IMR-90 (cell line): ENCODE data around the gene KCNE4. TPM values are rescaled to one million over a fixed set of nuclear protein-coding genes. Genes with fewer than 3 reads are reported as not detected.

Experiments
- ATAC-seq: fragments of 200-7000 bp; cut with Tn5 transposase; 2 replicates; pipeline ENCODE4 v1.9.1; 2020; ENCODE audit warnings: low read depth, mild to moderate bottlenecking, moderate library complexity
- BruUV-seq: library from RNA; stranded (reverse); fragments of 400-500 nt; replicated peaks from 2 replicates; lab custom pipeline; 2021; lab: Mats Ljungman, UMichigan
- CTCF ChIA-PET: fragments of 300-600 bp; formaldehyde crosslinking; extraction: SDS; loops from one replicate; lab custom pipeline; 2021; ENCODE audit warnings: antibody characterized with exemption; lab: Yijun Ruan, JAX
- POLR2A ChIA-PET: fragments of 300-600 bp; sonication (Branson Sonifier 250); formaldehyde crosslinking; loops from one replicate; lab custom pipeline; 2022; ENCODE audit warnings: antibody characterized with exemption; ENCODE audit not compliant: unreplicated experiment; lab: Charles Lee
- DNase-seq: peaks from one replicate; pipeline ENCODE4 v3.0.0; 2013
- H2AFZ ChIP-seq: replicated peaks from 2 replicates; pipeline ENCODE3; 2013; ENCODE audit warnings: low read length, mild to moderate bottlenecking; ENCODE audit not compliant: poor library complexity
- H2AK5ac ChIP-seq: 2 replicates; pipeline ENCODE4 v1.6.1; 2013; ENCODE audit warnings: low read depth, low read length, inconsistent platforms
- H2AK9ac ChIP-seq: replicated peaks from 2 replicates; pipeline ENCODE3; 2013; ENCODE audit warnings: mild to moderate bottlenecking, low read depth, low read length, moderate library complexity; ENCODE audit not compliant: poor library complexity
- H2BK120ac ChIP-seq: 2 replicates; pipeline ENCODE4 v1.6.1; 2013; ENCODE audit warnings: low read depth, low read length, inconsistent platforms
- H2BK15ac ChIP-seq: 3 replicates; pipeline ENCODE4 v1.6.1; 2013; ENCODE audit warnings: low read depth, low read length, inconsistent platforms
- H2BK20ac ChIP-seq: 2 replicates; pipeline ENCODE4 v1.6.1; 2013; ENCODE audit warnings: low read depth, mild to moderate bottlenecking, inconsistent platforms, low read length, moderate library complexity
- H2BK5ac ChIP-seq: 2 replicates; pipeline ENCODE4 v1.6.1; 2013; ENCODE audit warnings: mild to moderate bottlenecking, low read depth, low read length, inconsistent platforms; ENCODE audit not compliant: poor library complexity, severe bottlenecking
- H3K14ac ChIP-seq: replicated peaks from 2 replicates; pipeline ENCODE4 v1.6.1; 2013; ENCODE audit warnings: low read depth, low read length, inconsistent platforms
- H3K18ac ChIP-seq: 2 replicates; pipeline ENCODE4 v1.6.1; 2013; ENCODE audit warnings: low read depth, low read length, control low read depth
- H3K23ac ChIP-seq: 2 replicates; pipeline ENCODE4 v1.6.1; 2013; ENCODE audit warnings: low read depth, low read length, inconsistent platforms
- H3K27ac ChIP-seq: 2 replicates; pipeline ENCODE4 v1.5.1; 2013; ENCODE audit warnings: mild to moderate bottlenecking, control low read depth, low read length; ENCODE audit not compliant: insufficient read depth
- H3K27me3 ChIP-seq: 2 replicates; pipeline ENCODE4 v1.6.1; 2013; ENCODE audit warnings: low read length; ENCODE audit not compliant: control insufficient read depth, insufficient read depth
- H3K36me3 ChIP-seq: 2 replicates; pipeline ENCODE4 v1.6.1; 2013; ENCODE audit warnings: low read length, mixed read lengths; ENCODE audit not compliant: control insufficient read depth, insufficient read depth
- H3K4ac ChIP-seq: 2 replicates; pipeline ENCODE4 v1.6.1; 2013; ENCODE audit warnings: low read depth, low read length, inconsistent platforms
- H3K4me1 ChIP-seq: 2 replicates; pipeline ENCODE4 v1.6.1; 2013; ENCODE audit warnings: low read length, mixed read lengths; ENCODE audit not compliant: control insufficient read depth, insufficient read depth
- H3K4me2 ChIP-seq: 2 replicates; pipeline ENCODE4 v1.6.1; 2013; ENCODE audit warnings: low read depth, mild to moderate bottlenecking, control low read depth, low read length, moderate library complexity
- H3K4me3 ChIP-seq: 2 replicates; pipeline ENCODE4 v1.5.1; 2013; ENCODE audit warnings: low read depth, mild to moderate bottlenecking, control low read depth, low read length, moderate library complexity; ENCODE audit not compliant: insufficient read depth
- H3K56ac ChIP-seq: 2 replicates; pipeline ENCODE4 v1.6.1; 2013; ENCODE audit warnings: low read length, inconsistent platforms; ENCODE audit not compliant: insufficient read depth; ENCODE audit errors: extremely low read depth
- H3K79me1 ChIP-seq, 2 experiments: 2 replicates each; pipeline ENCODE4 v1.6.1; 2013; ENCODE audit warnings: low read length in 2 of 2, inconsistent platforms in 1 of 2, low read depth in 1 of 2
- H3K9ac ChIP-seq: 2 replicates; pipeline ENCODE4 v1.6.1; 2013; ENCODE audit warnings: low read depth, low read length, control low read depth
- H3K9me1 ChIP-seq: 2 replicates; pipeline ENCODE4 v1.6.1; 2013; ENCODE audit warnings: low read length, inconsistent platforms; ENCODE audit not compliant: insufficient read depth
- H3K9me3 ChIP-seq: 2 replicates; pipeline ENCODE4 v1.6.1; 2013; ENCODE audit warnings: low read length; ENCODE audit not compliant: control insufficient read depth, insufficient read depth
- H4K20me1 ChIP-seq: 2 replicates; pipeline ENCODE4 v1.6.1; 2013; ENCODE audit warnings: low read length, inconsistent platforms; ENCODE audit not compliant: insufficient read depth
- H4K5ac ChIP-seq: 2 replicates; pipeline ENCODE4 v1.6.1; 2013; ENCODE audit warnings: mild to moderate bottlenecking, low read depth, low read length, control low read depth
- H4K8ac ChIP-seq, 2 experiments: 2 replicates each; pipeline ENCODE4 v1.6.1; 2013; ENCODE audit warnings: low read depth in 2 of 2, low read length in 2 of 2, control low read depth in 1 of 2, inconsistent platforms in 1 of 2
- H4K91ac ChIP-seq: 2 replicates; pipeline ENCODE4 v1.6.1; 2013; ENCODE audit warnings: low read depth, low read length, inconsistent platforms; ENCODE audit not compliant: insufficient read depth
- FOS ChIP-seq: fragments of 150-350 bp; IDR thresholded peaks from 2 replicates; pipeline ENCODE4 v1.6.1; 2016; ENCODE audit warnings: low read depth, low read length
- NFE2L2 ChIP-seq: fragments of 150-350 bp; IDR thresholded peaks from 2 replicates; pipeline ENCODE4 v1.6.1; 2016; ENCODE audit warnings: low read depth, mild to moderate bottlenecking, low read length
- WGBS, 2 experiments: methylation state at CpG; one replicate each; pipeline versions ENCODE4 v1.1.5 to v1.1.7; 2013; ENCODE audit warnings: missing lambda C conversion rate in 2 of 2; ENCODE audit not compliant: insufficient read length in 1 of 2; ENCODE audit errors: extremely low coverage in 2 of 2; 5-methylcytosine and 5-hydroxymethylcytosine counted together
- dilution Hi-C: fragments of 300-500 bp; cut with HindIII; formaldehyde crosslinking; loops from one replicate; pipeline ENCODE4 v1.14.3; 2018; ENCODE audit warnings: low sequenced_read_pairs; ENCODE audit not compliant: unreplicated experiment
- in situ Hi-C: fragments of 300-500 bp; cut with MboI; formaldehyde crosslinking; loops from 3 replicates; pipeline ENCODE4 v1.14.3; 2019; ENCODE audit warnings: low sequenced_read_pairs, inconsistent platforms, mixed read lengths
- intact Hi-C: fragments of 100-400 bp; cut with micrococcal nuclease; formaldehyde crosslinking; loops from 2 replicates; pipeline ENCODE4 v1.10.0; 2022
- polyA plus RNA-seq, 3 experiments: library from polyadenylated mRNA; depleted of rRNA; stranded (reverse); fragments of >200 nt; gene quantifications; 2 replicates each; pipeline ENCODE4 v1.2.3, GENCODE V29; 2012; ENCODE audit warnings: low replicate concordance in 1 of 3
- total RNA-seq: library from RNA; depleted of rRNA; stranded (reverse); fragments of >200 nt; gene quantifications from 2 replicates; pipeline ENCODE4 v1.2.3, GENCODE V29; 2012

Gene KCNE4
- total and polyA plus RNA-seq, 2 of the 4 experiments (the other 2 are of a cell fraction), result 6.6 to 6.8 TPM

DNA sequence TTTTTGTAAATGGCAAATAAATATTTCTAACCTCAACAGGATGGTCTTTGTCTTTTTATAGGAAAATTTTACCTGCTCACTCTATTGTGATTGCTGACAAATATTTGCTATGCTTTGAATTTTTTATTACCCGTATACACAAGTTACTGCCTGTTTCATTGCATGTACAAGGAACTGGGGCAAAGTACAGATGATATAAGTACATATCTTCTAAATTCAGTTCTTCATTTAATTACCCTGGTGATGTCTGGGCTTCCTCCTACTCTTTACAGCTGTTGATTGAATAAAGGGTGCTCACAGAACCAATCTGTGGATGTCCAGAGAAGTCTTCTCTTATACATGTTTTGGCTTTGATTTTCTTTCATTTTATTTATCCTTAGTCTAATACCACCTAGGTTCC lies 26.5 kb downstream of the KCNE4 start:
- ChIA-PET POLR2A (no interaction called here), CTCF (no interaction called here)
- Histone ChIP-seq H4K91ac (no peak overlapping the region), H4K5ac (no peak overlapping the region), H3K79me1 (no peaks in the 10 kb centered on the region), H3K14ac (no peak overlapping the region), H3K9me3 (no peaks in the 10 kb centered on the region), H2BK120ac (no peak overlapping the region), H3K23ac (no peak overlapping the region), H3K9me1 (peaks cover 4% of the 10 kb centered on the region; the same call in 1 of the 2 replicates), H4K20me1 (no peaks in the 10 kb centered on the region), H2BK5ac (no peak overlapping the region), H3K56ac (no peak overlapping the region), H3K4me1 (no peaks in the 10 kb centered on the region), H2BK20ac (no peak overlapping the region), H3K4me3 (no peak overlapping the region), H3K27ac (no peak overlapping the region), H3K18ac (no peak overlapping the region), H3K9ac (no peak overlapping the region), H3K36me3 (no peaks in the 10 kb centered on the region), H3K4me2 (no peak overlapping the region), H2AK5ac (no peak overlapping the region), H3K27me3 (no peaks in the 10 kb centered on the region), H3K4ac (no peak overlapping the region), H2AFZ (no peak overlapping the region), H2BK15ac (no peak overlapping the region), H2AK9ac (no peak overlapping the region), H4K8ac (no peak overlapping the region)
- intact Hi-C loops (no loop called here), in situ Hi-C loops (no loop called here), dilution Hi-C loops (no loop called here)
- no peak for TF ChIP-seq NFE2L2
- TF ChIP-seq FOS, result no peak
- no peak for ATAC-seq
- BruUV-seq, result no TSS peak
- no CpG with 5 or more reads among the region's 1 CpG for WGBS, 2 experiments
- no peak for DNase-seq
